NCI-H1417 (cell line): Measurements from ENCODE around the gene ASGR2.

Source experiments
- DNase-seq, 3 experiments: peaks; one replicate each; lab custom pipeline; 2025; lab: John Stamatoyannopoulos, UW

ASGR2 gene

GRCh38 chr17:7063518-7064094 is 51.0 kb downstream of the ASGR2 start:
- DNase-seq, result no peak

DNA sequence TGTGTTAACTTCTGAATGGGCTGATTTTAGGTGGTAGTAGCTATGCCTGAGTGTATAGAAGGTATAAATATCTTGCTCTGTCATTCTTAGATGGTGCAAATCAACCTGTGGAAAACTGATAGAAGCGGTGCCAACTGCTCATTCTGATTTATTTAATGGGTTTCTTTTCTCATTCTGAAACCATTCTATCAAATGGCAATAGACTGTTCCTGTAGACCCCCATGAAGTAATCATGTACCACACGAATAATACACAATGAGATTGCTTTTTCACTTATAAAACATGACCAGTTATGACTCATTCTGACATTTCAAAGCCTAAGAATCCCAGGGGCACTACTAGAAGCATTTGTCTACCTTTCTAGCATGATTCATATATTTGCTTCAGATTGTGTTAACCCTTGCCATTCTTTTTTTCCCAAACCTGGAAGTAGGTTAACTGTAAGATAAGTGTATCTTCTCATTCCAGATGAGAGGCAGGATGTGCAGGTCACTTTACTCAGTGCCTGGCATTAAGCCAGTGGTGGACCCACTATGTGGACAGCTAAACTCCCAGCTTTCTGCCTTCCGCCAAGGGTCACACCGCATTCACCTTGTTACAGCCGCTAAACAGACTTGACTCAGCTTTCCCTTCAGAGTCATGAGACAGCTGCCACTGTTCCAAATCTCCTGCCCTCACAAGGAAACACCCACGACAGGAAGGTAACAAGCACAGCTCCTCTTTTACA is 54.3 kb downstream of the ASGR2 start:
- DNase-seq, result no peak

DNA sequence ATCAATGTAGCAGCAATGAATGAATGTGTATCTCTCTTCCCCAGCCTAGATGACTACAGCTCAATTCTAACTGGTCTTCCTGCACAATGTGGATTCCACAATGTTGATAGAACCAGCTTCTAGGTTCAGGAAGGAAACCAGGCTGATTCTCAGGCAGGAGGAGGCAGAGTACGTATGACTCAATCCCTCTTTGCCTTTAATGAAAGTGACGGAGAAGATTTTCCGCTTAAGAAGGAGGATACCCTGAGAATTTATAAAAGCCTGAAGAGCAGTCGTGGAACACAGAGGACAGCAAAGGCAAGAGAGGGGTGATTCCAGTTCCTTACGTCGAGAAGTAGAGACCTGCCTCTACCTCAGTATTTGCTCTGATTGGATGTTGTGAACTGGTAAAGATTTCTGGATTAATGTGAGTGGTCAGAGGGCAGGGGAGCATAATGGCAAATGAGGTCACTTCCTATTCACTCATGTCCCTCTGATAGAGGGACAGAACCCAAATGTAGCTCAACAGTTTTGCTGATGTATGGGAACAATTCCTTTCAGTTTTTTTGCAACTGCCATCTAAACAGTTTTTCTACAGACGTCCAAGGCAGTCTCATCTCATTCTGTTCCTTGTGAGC is 55.7 kb downstream of the ASGR2 start:
- DNase-seq, result no peak

DNA sequence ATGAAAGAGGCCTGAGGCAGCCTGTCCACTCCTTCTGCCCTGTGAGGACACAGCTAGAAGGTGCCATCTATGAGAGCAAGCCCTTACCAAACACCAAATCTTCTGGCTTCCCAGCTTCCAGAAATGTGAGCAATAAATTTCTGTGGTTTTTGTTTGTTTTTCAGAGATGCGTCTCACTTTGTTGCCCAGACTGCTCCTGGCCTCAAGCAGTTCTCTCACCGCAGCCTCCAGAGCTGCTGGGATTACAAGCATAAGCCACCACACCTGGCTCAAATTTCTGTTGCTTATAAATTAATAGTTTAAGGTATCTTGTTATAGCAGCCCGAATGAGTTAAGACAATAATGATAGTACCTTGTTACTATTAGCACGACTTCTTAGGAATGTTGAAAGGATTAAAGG is 58.2 kb downstream of the ASGR2 start:
- no peak for DNase-seq
